IMR-90 (cell line): ENCODE results near the gene HMCN1. TPM values are rescaled to one million over a fixed set of nuclear protein-coding genes. Genes with fewer than 3 reads are reported as not detected.

Experiments
- ATAC-seq: fragments of 200-7000 bp; cut with Tn5 transposase; 2 replicates; pipeline ENCODE4 v1.9.1; 2020; ENCODE audit warnings: low read depth, mild to moderate bottlenecking, moderate library complexity
- BruUV-seq: library from RNA; stranded (reverse); fragments of 400-500 nt; replicated peaks from 2 replicates; lab custom pipeline; 2021; lab: Mats Ljungman, UMichigan
- CTCF ChIA-PET: fragments of 300-600 bp; formaldehyde crosslinking; extraction: SDS; loops from one replicate; lab custom pipeline; 2021; ENCODE audit warnings: antibody characterized with exemption; lab: Yijun Ruan, JAX
- POLR2A ChIA-PET: fragments of 300-600 bp; sonication (Branson Sonifier 250); formaldehyde crosslinking; loops from one replicate; lab custom pipeline; 2022; ENCODE audit warnings: antibody characterized with exemption; ENCODE audit not compliant: unreplicated experiment; lab: Charles Lee
- DNase-seq: peaks from one replicate; pipeline ENCODE4 v3.0.0; 2013
- H2AFZ ChIP-seq: replicated peaks from 2 replicates; pipeline ENCODE3; 2013; ENCODE audit warnings: low read length, mild to moderate bottlenecking; ENCODE audit not compliant: poor library complexity
- H2AK5ac ChIP-seq: 2 replicates; pipeline ENCODE4 v1.6.1; 2013; ENCODE audit warnings: low read depth, low read length, inconsistent platforms
- H2AK9ac ChIP-seq: replicated peaks from 2 replicates; pipeline ENCODE3; 2013; ENCODE audit warnings: mild to moderate bottlenecking, low read depth, low read length, moderate library complexity; ENCODE audit not compliant: poor library complexity
- H2BK120ac ChIP-seq: 2 replicates; pipeline ENCODE4 v1.6.1; 2013; ENCODE audit warnings: low read depth, low read length, inconsistent platforms
- H2BK15ac ChIP-seq: 3 replicates; pipeline ENCODE4 v1.6.1; 2013; ENCODE audit warnings: low read depth, low read length, inconsistent platforms
- H2BK20ac ChIP-seq: 2 replicates; pipeline ENCODE4 v1.6.1; 2013; ENCODE audit warnings: low read depth, mild to moderate bottlenecking, inconsistent platforms, low read length, moderate library complexity
- H2BK5ac ChIP-seq: 2 replicates; pipeline ENCODE4 v1.6.1; 2013; ENCODE audit warnings: mild to moderate bottlenecking, low read depth, low read length, inconsistent platforms; ENCODE audit not compliant: poor library complexity, severe bottlenecking
- H3K14ac ChIP-seq: replicated peaks from 2 replicates; pipeline ENCODE4 v1.6.1; 2013; ENCODE audit warnings: low read depth, low read length, inconsistent platforms
- H3K18ac ChIP-seq: 2 replicates; pipeline ENCODE4 v1.6.1; 2013; ENCODE audit warnings: low read depth, low read length, control low read depth
- H3K23ac ChIP-seq: 2 replicates; pipeline ENCODE4 v1.6.1; 2013; ENCODE audit warnings: low read depth, low read length, inconsistent platforms
- H3K27ac ChIP-seq: 2 replicates; pipeline ENCODE4 v1.5.1; 2013; ENCODE audit warnings: mild to moderate bottlenecking, control low read depth, low read length; ENCODE audit not compliant: insufficient read depth
- H3K27me3 ChIP-seq: 2 replicates; pipeline ENCODE4 v1.6.1; 2013; ENCODE audit warnings: low read length; ENCODE audit not compliant: control insufficient read depth, insufficient read depth
- H3K36me3 ChIP-seq: 2 replicates; pipeline ENCODE4 v1.6.1; 2013; ENCODE audit warnings: low read length, mixed read lengths; ENCODE audit not compliant: control insufficient read depth, insufficient read depth
- H3K4ac ChIP-seq: 2 replicates; pipeline ENCODE4 v1.6.1; 2013; ENCODE audit warnings: low read depth, low read length, inconsistent platforms
- H3K4me1 ChIP-seq: 2 replicates; pipeline ENCODE4 v1.6.1; 2013; ENCODE audit warnings: low read length, mixed read lengths; ENCODE audit not compliant: control insufficient read depth, insufficient read depth
- H3K4me2 ChIP-seq: 2 replicates; pipeline ENCODE4 v1.6.1; 2013; ENCODE audit warnings: low read depth, mild to moderate bottlenecking, control low read depth, low read length, moderate library complexity
- H3K4me3 ChIP-seq: 2 replicates; pipeline ENCODE4 v1.5.1; 2013; ENCODE audit warnings: low read depth, mild to moderate bottlenecking, control low read depth, low read length, moderate library complexity; ENCODE audit not compliant: insufficient read depth
- H3K56ac ChIP-seq: 2 replicates; pipeline ENCODE4 v1.6.1; 2013; ENCODE audit warnings: low read length, inconsistent platforms; ENCODE audit not compliant: insufficient read depth; ENCODE audit errors: extremely low read depth
- H3K79me1 ChIP-seq, 2 experiments: 2 replicates each; pipeline ENCODE4 v1.6.1; 2013; ENCODE audit warnings: low read length in 2 of 2, inconsistent platforms in 1 of 2, low read depth in 1 of 2
- H3K9ac ChIP-seq: 2 replicates; pipeline ENCODE4 v1.6.1; 2013; ENCODE audit warnings: low read depth, low read length, control low read depth
- H3K9me1 ChIP-seq: 2 replicates; pipeline ENCODE4 v1.6.1; 2013; ENCODE audit warnings: low read length, inconsistent platforms; ENCODE audit not compliant: insufficient read depth
- H3K9me3 ChIP-seq: 2 replicates; pipeline ENCODE4 v1.6.1; 2013; ENCODE audit warnings: low read length; ENCODE audit not compliant: control insufficient read depth, insufficient read depth
- H4K20me1 ChIP-seq: 2 replicates; pipeline ENCODE4 v1.6.1; 2013; ENCODE audit warnings: low read length, inconsistent platforms; ENCODE audit not compliant: insufficient read depth
- H4K5ac ChIP-seq: 2 replicates; pipeline ENCODE4 v1.6.1; 2013; ENCODE audit warnings: mild to moderate bottlenecking, low read depth, low read length, control low read depth
- H4K8ac ChIP-seq, 2 experiments: 2 replicates each; pipeline ENCODE4 v1.6.1; 2013; ENCODE audit warnings: low read depth in 2 of 2, low read length in 2 of 2, control low read depth in 1 of 2, inconsistent platforms in 1 of 2
- H4K91ac ChIP-seq: 2 replicates; pipeline ENCODE4 v1.6.1; 2013; ENCODE audit warnings: low read depth, low read length, inconsistent platforms; ENCODE audit not compliant: insufficient read depth
- BHLHE40 ChIP-seq: fragments of 150-350 bp; IDR thresholded peaks from 2 replicates; pipeline ENCODE4 v1.6.1; 2016; ENCODE audit warnings: mild to moderate bottlenecking, low read depth, low read length
- CEBPB ChIP-seq: IDR thresholded peaks from 2 replicates; pipeline ENCODE4 v1.6.1; 2012; ENCODE audit warnings: low read depth, low read length, improper control_type of control experiment
- CHD1 ChIP-seq: IDR thresholded peaks from 2 replicates; pipeline ENCODE4 v1.6.1; 2012; ENCODE audit warnings: low read depth, low read length, improper control_type of control experiment
- FOS ChIP-seq: fragments of 150-350 bp; IDR thresholded peaks from 2 replicates; pipeline ENCODE4 v1.6.1; 2016; ENCODE audit warnings: low read depth, low read length
- MAZ ChIP-seq: IDR thresholded peaks from 2 replicates; pipeline ENCODE4 v1.6.1; 2012; ENCODE audit warnings: low read depth, mild to moderate bottlenecking, low read length, improper control_type of control experiment, moderate library complexity, borderline replicate concordance
- MXI1 ChIP-seq: IDR thresholded peaks from 2 replicates; pipeline ENCODE4 v1.6.1; 2012; ENCODE audit warnings: low read depth, mild to moderate bottlenecking, low read length, moderate library complexity, borderline replicate concordance
- NFE2L2 ChIP-seq: fragments of 150-350 bp; IDR thresholded peaks from 2 replicates; pipeline ENCODE4 v1.6.1; 2016; ENCODE audit warnings: low read depth, mild to moderate bottlenecking, low read length
- POLR2A ChIP-seq: IDR thresholded peaks from 2 replicates; pipeline ENCODE4 v1.6.1; 2012; ENCODE audit warnings: mild to moderate bottlenecking, low read depth, low read length
- RAD21 ChIP-seq: IDR thresholded peaks from 2 replicates; pipeline ENCODE4 v1.6.1; 2012; ENCODE audit warnings: low read length, improper control_type of control experiment
- RCOR1 ChIP-seq: IDR thresholded peaks from 2 replicates; pipeline ENCODE4 v1.6.1; 2012; ENCODE audit warnings: mild to moderate bottlenecking, low read length, improper control_type of control experiment; ENCODE audit not compliant: insufficient replicate concordance
- RFX5 ChIP-seq: IDR thresholded peaks from 2 replicates; pipeline ENCODE4 v1.8.0; 2012; ENCODE audit warnings: low read depth, mild to moderate bottlenecking, low read length, moderate library complexity
- WGBS, 2 experiments: methylation state at CpG; one replicate each; pipeline versions ENCODE4 v1.1.5 to v1.1.7; 2013; ENCODE audit warnings: missing lambda C conversion rate in 2 of 2; ENCODE audit not compliant: insufficient read length in 1 of 2; ENCODE audit errors: extremely low coverage in 2 of 2; 5-methylcytosine and 5-hydroxymethylcytosine counted together
- dilution Hi-C: fragments of 300-500 bp; cut with HindIII; formaldehyde crosslinking; loops from one replicate; pipeline ENCODE4 v1.14.3; 2018; ENCODE audit warnings: low sequenced_read_pairs; ENCODE audit not compliant: unreplicated experiment
- in situ Hi-C: fragments of 300-500 bp; cut with MboI; formaldehyde crosslinking; loops from 3 replicates; pipeline ENCODE4 v1.14.3; 2019; ENCODE audit warnings: low sequenced_read_pairs, inconsistent platforms, mixed read lengths
- intact Hi-C: fragments of 100-400 bp; cut with micrococcal nuclease; formaldehyde crosslinking; loops from 2 replicates; pipeline ENCODE4 v1.10.0; 2022
- polyA plus RNA-seq, 3 experiments: library from polyadenylated mRNA; depleted of rRNA; stranded (reverse); fragments of >200 nt; gene quantifications; 2 replicates each; pipeline ENCODE4 v1.2.3, GENCODE V29; 2012; ENCODE audit warnings: low replicate concordance in 1 of 3
- total RNA-seq: library from RNA; depleted of rRNA; stranded (reverse); fragments of >200 nt; gene quantifications from 2 replicates; pipeline ENCODE4 v1.2.3, GENCODE V29; 2012
- TF ChIP-seq, protein P1 (sequence below): fragments of 150-350 bp; IDR thresholded peaks from 2 replicates; pipeline ENCODE4 v1.6.1; 2017; ENCODE audit warnings: mild to moderate bottlenecking, antibody characterized with exemption, low read length, low read depth
- TF ChIP-seq, protein P2 (sequence below): fragments of 150-350 bp; IDR thresholded peaks from 2 replicates; pipeline ENCODE4 v1.6.1; 2016; ENCODE audit warnings: low read depth, mild to moderate bottlenecking, low read length, moderate library complexity, borderline replicate concordance
- TF ChIP-seq, protein P3 (sequence below): conservative IDR thresholded peaks from 2 replicates; pipeline ENCODE4 v1.5.1; 2012; ENCODE audit warnings: mild to moderate bottlenecking, low read depth, low read length, improper control_type of control experiment

Gene HMCN1
- total and polyA plus RNA-seq, 2 of the 4 experiments (the other 2 are of a cell fraction), result 6.1 to 11.7 TPM

DNA sequence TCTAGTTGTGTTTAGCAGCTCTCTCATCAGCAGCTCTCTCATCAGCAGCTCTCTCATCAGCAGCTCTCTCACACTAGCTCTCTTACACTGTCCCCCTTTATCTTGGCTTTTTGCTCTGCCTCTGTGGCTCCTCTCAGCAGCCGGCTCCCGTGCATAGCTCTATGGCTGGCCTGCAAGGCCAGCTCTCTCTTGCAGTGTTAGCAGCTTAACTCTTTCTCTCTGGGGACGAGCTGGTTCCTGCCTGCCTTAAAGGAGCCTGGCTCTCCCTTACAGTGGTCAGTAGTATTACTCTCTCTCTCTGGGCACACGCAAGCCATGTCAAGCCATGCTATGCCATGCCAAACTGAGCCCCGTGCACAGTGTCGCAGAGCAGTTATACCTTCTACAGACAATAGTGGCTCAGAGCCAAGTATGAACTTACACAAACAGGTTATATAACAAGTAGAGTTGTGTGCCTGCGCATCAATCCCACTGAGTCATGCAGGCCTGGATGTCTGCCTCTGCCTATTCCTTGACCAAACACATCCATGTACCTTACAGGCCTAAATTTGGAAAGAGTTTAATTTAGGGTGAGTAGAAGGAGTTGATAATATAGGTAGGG is 345.0 kb downstream of the HMCN1 start:
- in situ Hi-C loops, result no loop called here
- POLR2A ChIA-PET, result no interaction called here

More for the DNA sequence above, 345.0 kb downstream of the HMCN1 start:
- H3K14ac ChIP-seq, result no peak overlapping the region
- no peak overlapping the region for H2BK5ac ChIP-seq
- H3K27me3 ChIP-seq, result no peaks in the 10 kb centered on the region
- no peaks in the 10 kb centered on the region for H3K36me3 ChIP-seq
- H3K4me2 ChIP-seq, result no peak overlapping the region
- H2AK5ac ChIP-seq, result no peak overlapping the region; the same call in 1 of the 2 replicates
- H3K4ac ChIP-seq, result peak overlapping the region; percentile 1; the same call in 1 of the 2 replicates
- no TSS peak for BruUV-seq
- H3K27ac ChIP-seq, result no peak overlapping the region
- H2AFZ ChIP-seq, result peak overlapping the region; percentile 17
- no peak overlapping the region for H4K91ac ChIP-seq
- H2AK9ac ChIP-seq, result no peak overlapping the region
- no peaks in the 10 kb centered on the region; the same call in 1 of the 2 replicates for H3K4me1 ChIP-seq
- H2BK15ac ChIP-seq, result no peak overlapping the region
- H3K9me3 ChIP-seq, result no peaks in the 10 kb centered on the region
- CTCF ChIA-PET, result no interaction called here
- no peak for ATAC-seq
- dilution Hi-C loops, result no loop called here
- H4K5ac ChIP-seq, result no peak overlapping the region
- H3K9ac ChIP-seq, result no peak overlapping the region
- no peak for DNase-seq
- H2BK20ac ChIP-seq, result no peak overlapping the region
- no peak overlapping the region for H3K4me3 ChIP-seq
- intact Hi-C loops, result no loop called here
- no peak overlapping the region for H2BK120ac ChIP-seq
- TF ChIP-seq CEBPB (no peak), POLR2A (no peak), RCOR1 (no peak), BHLHE40 (no peak), FOS (no peak), CHD1 (no peak), NFE2L2 (no peak), RAD21 (no peak), RFX5 (no peak), MAZ (no peak), MXI1 (no peak)
- TF ChIP-seq, protein P1, sequence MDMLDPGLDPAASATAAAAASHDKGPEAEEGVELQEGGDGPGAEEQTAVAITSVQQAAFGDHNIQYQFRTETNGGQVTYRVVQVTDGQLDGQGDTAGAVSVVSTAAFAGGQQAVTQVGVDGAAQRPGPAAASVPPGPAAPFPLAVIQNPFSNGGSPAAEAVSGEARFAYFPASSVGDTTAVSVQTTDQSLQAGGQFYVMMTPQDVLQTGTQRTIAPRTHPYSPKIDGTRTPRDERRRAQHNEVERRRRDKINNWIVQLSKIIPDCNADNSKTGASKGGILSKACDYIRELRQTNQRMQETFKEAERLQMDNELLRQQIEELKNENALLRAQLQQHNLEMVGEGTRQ, result no peak
- TF ChIP-seq, protein P2, sequence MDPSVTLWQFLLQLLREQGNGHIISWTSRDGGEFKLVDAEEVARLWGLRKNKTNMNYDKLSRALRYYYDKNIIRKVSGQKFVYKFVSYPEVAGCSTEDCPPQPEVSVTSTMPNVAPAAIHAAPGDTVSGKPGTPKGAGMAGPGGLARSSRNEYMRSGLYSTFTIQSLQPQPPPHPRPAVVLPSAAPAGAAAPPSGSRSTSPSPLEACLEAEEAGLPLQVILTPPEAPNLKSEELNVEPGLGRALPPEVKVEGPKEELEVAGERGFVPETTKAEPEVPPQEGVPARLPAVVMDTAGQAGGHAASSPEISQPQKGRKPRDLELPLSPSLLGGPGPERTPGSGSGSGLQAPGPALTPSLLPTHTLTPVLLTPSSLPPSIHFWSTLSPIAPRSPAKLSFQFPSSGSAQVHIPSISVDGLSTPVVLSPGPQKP, result no peak
- TF ChIP-seq, protein P3, sequence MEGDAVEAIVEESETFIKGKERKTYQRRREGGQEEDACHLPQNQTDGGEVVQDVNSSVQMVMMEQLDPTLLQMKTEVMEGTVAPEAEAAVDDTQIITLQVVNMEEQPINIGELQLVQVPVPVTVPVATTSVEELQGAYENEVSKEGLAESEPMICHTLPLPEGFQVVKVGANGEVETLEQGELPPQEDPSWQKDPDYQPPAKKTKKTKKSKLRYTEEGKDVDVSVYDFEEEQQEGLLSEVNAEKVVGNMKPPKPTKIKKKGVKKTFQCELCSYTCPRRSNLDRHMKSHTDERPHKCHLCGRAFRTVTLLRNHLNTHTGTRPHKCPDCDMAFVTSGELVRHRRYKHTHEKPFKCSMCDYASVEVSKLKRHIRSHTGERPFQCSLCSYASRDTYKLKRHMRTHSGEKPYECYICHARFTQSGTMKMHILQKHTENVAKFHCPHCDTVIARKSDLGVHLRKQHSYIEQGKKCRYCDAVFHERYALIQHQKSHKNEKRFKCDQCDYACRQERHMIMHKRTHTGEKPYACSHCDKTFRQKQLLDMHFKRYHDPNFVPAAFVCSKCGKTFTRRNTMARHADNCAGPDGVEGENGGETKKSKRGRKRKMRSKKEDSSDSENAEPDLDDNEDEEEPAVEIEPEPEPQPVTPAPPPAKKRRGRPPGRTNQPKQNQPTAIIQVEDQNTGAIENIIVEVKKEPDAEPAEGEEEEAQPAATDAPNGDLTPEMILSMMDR, result no peak
- no peak overlapping the region for H3K18ac ChIP-seq
- peaks cover 3% of the 10 kb centered on the region; the same call in 1 of the 2 replicates for H3K9me1 ChIP-seq
- no peak overlapping the region for H4K8ac ChIP-seq
- H3K56ac ChIP-seq, result no peak overlapping the region
- H3K79me1 ChIP-seq, result no peaks in the 10 kb centered on the region
- WGBS, 2 experiments, result 84% methylated on average over 3 of the region's 7 CpGs; no CpG with 5 or more reads in 1 of the 2 experiments
- no peaks in the 10 kb centered on the region for H4K20me1 ChIP-seq
- H3K23ac ChIP-seq, result no peak overlapping the region
